A673 (cell line): ENCODE data around the gene RABIF. TPM values are rescaled to one million over a fixed set of nuclear protein-coding genes. Genes with fewer than 3 reads are reported as not detected.

Experiments used
- BruUV-seq: library from RNA; stranded (reverse); fragments of 400-500 nt; replicated peaks from 2 replicates; lab custom pipeline; 2021; lab: Mats Ljungman, UMichigan
- CTCF ChIA-PET: fragments of 300-600 bp; sonication (Branson Sonifier 250); formaldehyde crosslinking; loops from one replicate; lab custom pipeline; 2022; ENCODE audit warnings: antibody characterized with exemption; lab: Charles Lee
- POLR2A ChIA-PET: fragments of 300-600 bp; sonication (Branson Sonifier 250); formaldehyde crosslinking; loops from one replicate; lab custom pipeline; 2022; ENCODE audit warnings: antibody characterized with exemption; ENCODE audit not compliant: low non-redundant PET; lab: Charles Lee
- DNase-seq: peaks from one replicate; pipeline ENCODE4 v3.0.0-alpha.2; 2015; ENCODE audit warnings: low spot score
- H3K27ac ChIP-seq: fragments of 200-600 bp; sonication (generic); 2 replicates; pipeline ENCODE4 v1.5.1; 2016; ENCODE audit warnings: mixed run types, low read depth, mild to moderate bottlenecking, mixed read lengths, antibody characterized with exemption, low read length; ENCODE audit not compliant: poor library complexity, severe bottlenecking
- H3K27me3 ChIP-seq: fragments of 200-600 bp; sonication (generic); replicated peaks from 2 replicates; pipeline ENCODE4 v1.6.1; 2017; ENCODE audit warnings: mixed run types, low read depth, mild to moderate bottlenecking, mixed read lengths, antibody characterized with exemption, low read length; ENCODE audit not compliant: insufficient read depth, poor library complexity
- H3K36me3 ChIP-seq: fragments of 200-600 bp; sonication (generic); 2 replicates; pipeline ENCODE4 v1.6.1; 2016; ENCODE audit warnings: mixed run types, mild to moderate bottlenecking, mixed read lengths, antibody characterized with exemption, low read length; ENCODE audit not compliant: insufficient read depth, poor library complexity, severe bottlenecking
- H3K4me1 ChIP-seq: fragments of 200-600 bp; sonication (generic); 2 replicates; pipeline ENCODE4 v1.6.1; 2017; ENCODE audit warnings: mixed run types, mild to moderate bottlenecking, mixed read lengths, antibody characterized with exemption, low read length; ENCODE audit not compliant: insufficient read depth, poor library complexity, severe bottlenecking
- H3K4me3 ChIP-seq: fragments of 200-600 bp; sonication (generic); 2 replicates; pipeline ENCODE4 v1.5.1; 2016; ENCODE audit warnings: low read depth, mixed run types, mild to moderate bottlenecking, mixed read lengths, low read length; ENCODE audit not compliant: poor library complexity, severe bottlenecking
- H3K9me3 ChIP-seq: fragments of 200-600 bp; sonication (generic); 2 replicates; pipeline ENCODE4 v1.6.1; 2016; ENCODE audit warnings: mixed run types, low read depth, mild to moderate bottlenecking, mixed read lengths, antibody characterized with exemption, low read length; ENCODE audit not compliant: poor library complexity, severe bottlenecking
- EZH2 ChIP-seq: fragments of 200-600 bp; sonication (generic); IDR thresholded peaks from 2 replicates; pipeline ENCODE4 v1.6.1; 2017; ENCODE audit warnings: borderline replicate concordance, low read depth, mild to moderate bottlenecking, mixed read lengths, antibody characterized with exemption, low read length; ENCODE audit not compliant: poor library complexity, severe bottlenecking
- intact Hi-C: fragments of 100-400 bp; cut with micrococcal nuclease; formaldehyde crosslinking; loops from one replicate; pipeline ENCODE4 v1.10.0; 2022; ENCODE audit not compliant: unreplicated experiment
- total RNA-seq: library from RNA; stranded (reverse); gene quantifications from 2 replicates; pipeline ENCODE4 v1.2.3, GENCODE V29; 2021
- TF ChIP-seq, protein P1 (sequence below): fragments of 300-800, 200-600 bp; sonication (generic); conservative IDR thresholded peaks from 2 replicates; pipeline ENCODE4 v1.5.1; 2017; ENCODE audit warnings: low read depth, mild to moderate bottlenecking, antibody characterized with exemption, low read length, moderate library complexity, mixed read lengths

RABIF gene
- total RNA-seq, 1 experiment from 2014 or later = 12.2 TPM

DNA sequence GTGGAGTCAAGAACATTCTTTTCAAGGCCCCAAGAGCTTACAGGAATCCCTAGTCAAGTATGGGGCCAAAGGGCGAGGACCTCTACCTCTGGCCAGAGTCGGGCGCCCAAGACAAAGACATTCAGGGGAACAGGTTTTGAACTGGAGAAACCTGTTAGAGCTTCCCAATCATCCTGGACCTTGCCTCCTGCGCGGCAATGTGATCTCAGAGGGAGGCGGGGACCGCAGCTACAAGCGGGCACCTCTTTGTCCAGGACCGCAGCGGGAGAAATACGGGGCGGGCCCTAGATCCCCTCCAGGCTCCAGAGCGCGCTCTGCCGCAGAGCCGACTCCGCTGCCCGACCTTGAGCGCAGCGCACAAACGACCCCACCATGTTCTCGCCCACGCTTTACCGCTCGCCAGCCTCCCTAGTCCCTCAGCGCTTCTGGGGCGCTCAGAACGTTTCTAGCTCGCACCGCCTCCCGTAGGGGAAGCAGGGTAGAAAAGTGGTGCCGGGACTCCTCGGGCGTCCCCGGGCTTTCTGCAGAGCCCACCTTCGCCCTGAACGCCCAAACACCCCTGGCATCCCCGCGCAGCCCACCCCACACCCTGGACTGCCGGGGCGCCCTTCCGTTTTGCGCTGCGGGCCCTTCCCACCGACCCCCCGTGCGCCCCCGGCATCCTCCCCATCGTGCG, 28.1 kb downstream of the RABIF start:
- TF ChIP-seq EZH2 = no peak
- TF ChIP-seq, protein P1, sequence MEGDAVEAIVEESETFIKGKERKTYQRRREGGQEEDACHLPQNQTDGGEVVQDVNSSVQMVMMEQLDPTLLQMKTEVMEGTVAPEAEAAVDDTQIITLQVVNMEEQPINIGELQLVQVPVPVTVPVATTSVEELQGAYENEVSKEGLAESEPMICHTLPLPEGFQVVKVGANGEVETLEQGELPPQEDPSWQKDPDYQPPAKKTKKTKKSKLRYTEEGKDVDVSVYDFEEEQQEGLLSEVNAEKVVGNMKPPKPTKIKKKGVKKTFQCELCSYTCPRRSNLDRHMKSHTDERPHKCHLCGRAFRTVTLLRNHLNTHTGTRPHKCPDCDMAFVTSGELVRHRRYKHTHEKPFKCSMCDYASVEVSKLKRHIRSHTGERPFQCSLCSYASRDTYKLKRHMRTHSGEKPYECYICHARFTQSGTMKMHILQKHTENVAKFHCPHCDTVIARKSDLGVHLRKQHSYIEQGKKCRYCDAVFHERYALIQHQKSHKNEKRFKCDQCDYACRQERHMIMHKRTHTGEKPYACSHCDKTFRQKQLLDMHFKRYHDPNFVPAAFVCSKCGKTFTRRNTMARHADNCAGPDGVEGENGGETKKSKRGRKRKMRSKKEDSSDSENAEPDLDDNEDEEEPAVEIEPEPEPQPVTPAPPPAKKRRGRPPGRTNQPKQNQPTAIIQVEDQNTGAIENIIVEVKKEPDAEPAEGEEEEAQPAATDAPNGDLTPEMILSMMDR = no peak
- Histone ChIP-seq H3K9me3 (no peaks in the 10 kb centered on the region), H3K4me3 (peak overlapping the region; percentile 54), H3K27me3 (peaks cover 38% of the 10 kb centered on the region), H3K27ac (no peak overlapping the region), H3K4me1 (no peaks in the 10 kb centered on the region), H3K36me3 (no peaks in the 10 kb centered on the region)
- intact Hi-C loops = no loop called here
- CTCF ChIA-PET = no interaction called here
- DNase-seq = peak; percentile 43
- POLR2A ChIA-PET = interaction anchor here (0.5 kb wide), 1 partner anchor 296 kb away, joined by 3 read pairs; no protein-coding TSS in a partner anchor
- no TSS peak for BruUV-seq

DNA sequence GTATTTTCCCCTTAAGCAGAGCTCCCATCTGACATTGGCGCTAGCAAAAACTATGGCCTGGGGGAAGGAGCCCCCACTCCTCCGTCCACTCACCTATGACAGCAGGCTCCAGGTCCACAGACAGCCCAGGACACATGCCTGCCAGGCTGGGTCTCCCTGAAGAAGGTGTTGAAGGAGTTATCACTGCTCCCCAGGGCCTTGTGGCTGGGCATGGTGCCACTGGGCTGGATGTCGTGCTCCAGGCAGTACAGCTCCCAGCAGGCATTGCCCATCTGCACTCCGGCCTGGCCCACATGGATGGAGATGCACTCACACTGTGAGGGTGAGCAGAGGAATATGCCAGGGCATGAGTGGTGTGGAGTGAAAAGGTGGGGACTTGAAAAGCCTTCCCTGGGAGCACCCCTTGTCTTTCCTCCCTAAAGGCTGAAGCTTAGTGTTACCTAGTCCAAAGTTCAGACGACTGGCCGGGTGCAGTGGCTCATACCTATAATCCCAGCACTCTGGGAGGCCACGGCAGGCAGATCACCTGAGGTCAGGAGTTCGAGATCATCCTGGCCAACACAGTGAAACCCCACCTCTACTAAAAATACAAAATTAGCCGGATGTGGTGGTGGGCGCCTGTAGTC, 30.0 kb downstream of the RABIF start:
- no peaks in the 10 kb centered on the region for H3K9me3 ChIP-seq
- no peaks in the 10 kb centered on the region for H3K36me3 ChIP-seq
- peaks cover 34% of the 10 kb centered on the region for H3K27me3 ChIP-seq
- ChIA-PET CTCF (no interaction called here), POLR2A (interaction anchor here (0.6 kb wide), 1 partner anchor 27 kb away, joined by 11 read pairs; no protein-coding TSS in a partner anchor)
- no peak overlapping the region for H3K27ac ChIP-seq
- no peak overlapping the region for H3K4me3 ChIP-seq
- no peak for DNase-seq
- TF ChIP-seq EZH2 = no peak
- TF ChIP-seq, protein P1 = no peak
- H3K4me1 ChIP-seq = no peaks in the 10 kb centered on the region
- BruUV-seq = no TSS peak
- intact Hi-C loops = loop anchor here (10.0 kb wide), 1 partner anchor 104 kb away; no protein-coding TSS in a partner anchor

DNA sequence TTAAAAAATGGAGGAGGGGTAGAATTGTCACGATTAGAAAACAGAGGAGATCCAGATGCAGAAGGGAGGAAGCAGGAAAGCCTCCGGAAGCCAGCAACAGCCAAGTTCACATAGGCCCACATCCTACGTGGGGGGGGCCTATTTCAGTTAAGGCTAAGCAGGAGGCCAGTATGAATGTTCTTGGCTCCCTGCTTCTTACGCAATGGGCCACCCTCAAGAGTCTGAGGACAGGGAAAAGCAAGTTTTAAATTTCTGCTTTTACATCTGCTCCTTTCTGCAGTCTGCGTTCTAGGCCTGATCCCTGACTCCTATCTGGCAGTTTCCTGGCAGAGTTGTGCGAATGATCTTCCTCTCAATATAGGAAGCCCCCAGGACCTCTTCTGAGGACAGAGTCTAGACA, 30.6 kb downstream of the RABIF start:
- Histone ChIP-seq H3K4me3 (no peak overlapping the region), H3K27ac (no peak overlapping the region), H3K9me3 (no peaks in the 10 kb centered on the region), H3K36me3 (no peaks in the 10 kb centered on the region), H3K27me3 (peaks cover 30% of the 10 kb centered on the region), H3K4me1 (no peaks in the 10 kb centered on the region)
- BruUV-seq = no TSS peak
- TF ChIP-seq, protein P1 = no peak
- no peak for TF ChIP-seq EZH2
- POLR2A ChIA-PET = interaction anchor here (0.6 kb wide), 1 partner anchor 28 kb away, joined by 11 read pairs; no protein-coding TSS in a partner anchor
- intact Hi-C loops = loop anchor here (10.0 kb wide), 1 partner anchor 104 kb away; no protein-coding TSS in a partner anchor
- DNase-seq = no peak
- CTCF ChIA-PET = no interaction called here
